Chondrocyte (in vitro differentiated cells): ENCODE measurements around the gene RABEP2. TPM values are rescaled to one million over a fixed set of nuclear protein-coding genes. Genes with fewer than 3 reads are reported as not detected.

Source experiments
- DNase-seq: peaks from one replicate; pipeline ENCODE4 v3.0.0; 2021; ENCODE audit warnings: mixed read lengths, low spot score
- H3K27ac Mint-ChIP-seq: one replicate; pipeline ENCODE4 v1.8.0; 2021; ENCODE audit warnings: mild to moderate bottlenecking, moderate library complexity, mixed read lengths; ENCODE audit not compliant: unreplicated experiment
- H3K27me3 Mint-ChIP-seq: 2 replicates; pipeline ENCODE4 v1.8.0; 2021; ENCODE audit warnings: low read depth, mixed read lengths
- H3K36me3 Mint-ChIP-seq: 2 replicates; pipeline ENCODE4 v1.8.0; 2021; ENCODE audit warnings: low read depth, mixed read lengths
- H3K4me1 Mint-ChIP-seq: 2 replicates; pipeline ENCODE4 v1.8.0; 2021; ENCODE audit warnings: low read depth, mild to moderate bottlenecking, mixed read lengths
- H3K4me3 Mint-ChIP-seq: one replicate; pipeline ENCODE4 v1.8.0; 2021; ENCODE audit warnings: mild to moderate bottlenecking, moderate library complexity, mixed read lengths; ENCODE audit not compliant: unreplicated experiment
- H3K9me3 Mint-ChIP-seq: 2 replicates; pipeline ENCODE4 v1.8.0; 2021; ENCODE audit warnings: low read depth, mixed read lengths
- total RNA-seq: library from RNA; stranded (reverse); gene quantifications from 3 replicates; pipeline ENCODE4 v1.2.1, GENCODE V29; 2021
- TF ChIP-seq, protein P1 (sequence below): fragments of 200-600 bp; sonication (generic); IDR thresholded peaks from 2 replicates; pipeline ENCODE4 v1.5.0; 2021; ENCODE audit warnings: antibody characterized with exemption, mild to moderate bottlenecking, moderate library complexity

The RABEP2 gene
- total RNA-seq, 1 donor from 2014 or later: 24.6 TPM

GRCh38 chr16:28937222-28937876 lies 12.3 kb upstream of the RABEP2 start:
- Mint-ChIP-seq H3K36me3 (peaks cover 2% of the 10 kb centered on the region), H3K27me3 (peaks cover 8% of the 10 kb centered on the region), H3K4me3 (no peak overlapping the region), H3K9me3 (no peaks in the 10 kb centered on the region), H3K4me1 (no peaks in the 10 kb centered on the region), H3K27ac (no peak overlapping the region)
- TF ChIP-seq, protein P1, sequence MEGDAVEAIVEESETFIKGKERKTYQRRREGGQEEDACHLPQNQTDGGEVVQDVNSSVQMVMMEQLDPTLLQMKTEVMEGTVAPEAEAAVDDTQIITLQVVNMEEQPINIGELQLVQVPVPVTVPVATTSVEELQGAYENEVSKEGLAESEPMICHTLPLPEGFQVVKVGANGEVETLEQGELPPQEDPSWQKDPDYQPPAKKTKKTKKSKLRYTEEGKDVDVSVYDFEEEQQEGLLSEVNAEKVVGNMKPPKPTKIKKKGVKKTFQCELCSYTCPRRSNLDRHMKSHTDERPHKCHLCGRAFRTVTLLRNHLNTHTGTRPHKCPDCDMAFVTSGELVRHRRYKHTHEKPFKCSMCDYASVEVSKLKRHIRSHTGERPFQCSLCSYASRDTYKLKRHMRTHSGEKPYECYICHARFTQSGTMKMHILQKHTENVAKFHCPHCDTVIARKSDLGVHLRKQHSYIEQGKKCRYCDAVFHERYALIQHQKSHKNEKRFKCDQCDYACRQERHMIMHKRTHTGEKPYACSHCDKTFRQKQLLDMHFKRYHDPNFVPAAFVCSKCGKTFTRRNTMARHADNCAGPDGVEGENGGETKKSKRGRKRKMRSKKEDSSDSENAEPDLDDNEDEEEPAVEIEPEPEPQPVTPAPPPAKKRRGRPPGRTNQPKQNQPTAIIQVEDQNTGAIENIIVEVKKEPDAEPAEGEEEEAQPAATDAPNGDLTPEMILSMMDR: no peak
- DNase-seq: no peak

DNA sequence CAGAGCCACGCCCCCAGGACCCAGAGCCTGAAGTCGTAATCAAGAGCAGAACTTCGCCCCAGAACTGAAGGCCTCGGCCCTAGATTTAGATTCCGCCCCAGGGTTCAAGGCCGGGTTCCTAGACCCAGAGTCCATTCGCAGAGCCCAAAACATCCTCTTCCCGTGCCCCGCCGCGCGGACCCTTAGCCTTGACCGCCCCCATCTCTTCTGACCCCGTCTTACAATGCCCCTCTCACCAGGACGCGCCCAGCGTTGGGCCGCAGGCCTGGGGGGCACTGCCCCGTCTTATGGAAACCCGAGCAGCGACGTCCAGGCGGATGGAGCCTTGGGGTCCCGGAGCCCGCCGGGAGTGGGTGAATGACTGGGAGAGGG lies 11.7 kb upstream of the RABEP2 start:
- peaks cover 8% of the 10 kb centered on the region for H3K27me3 Mint-ChIP-seq
- H3K27ac Mint-ChIP-seq: no peak overlapping the region
- H3K9me3 Mint-ChIP-seq: no peaks in the 10 kb centered on the region
- H3K4me3 Mint-ChIP-seq: no peak overlapping the region
- H3K4me1 Mint-ChIP-seq: no peaks in the 10 kb centered on the region
- no peak for DNase-seq
- TF ChIP-seq, protein P1: no peak
- H3K36me3 Mint-ChIP-seq: peaks cover 2% of the 10 kb centered on the region

DNA sequence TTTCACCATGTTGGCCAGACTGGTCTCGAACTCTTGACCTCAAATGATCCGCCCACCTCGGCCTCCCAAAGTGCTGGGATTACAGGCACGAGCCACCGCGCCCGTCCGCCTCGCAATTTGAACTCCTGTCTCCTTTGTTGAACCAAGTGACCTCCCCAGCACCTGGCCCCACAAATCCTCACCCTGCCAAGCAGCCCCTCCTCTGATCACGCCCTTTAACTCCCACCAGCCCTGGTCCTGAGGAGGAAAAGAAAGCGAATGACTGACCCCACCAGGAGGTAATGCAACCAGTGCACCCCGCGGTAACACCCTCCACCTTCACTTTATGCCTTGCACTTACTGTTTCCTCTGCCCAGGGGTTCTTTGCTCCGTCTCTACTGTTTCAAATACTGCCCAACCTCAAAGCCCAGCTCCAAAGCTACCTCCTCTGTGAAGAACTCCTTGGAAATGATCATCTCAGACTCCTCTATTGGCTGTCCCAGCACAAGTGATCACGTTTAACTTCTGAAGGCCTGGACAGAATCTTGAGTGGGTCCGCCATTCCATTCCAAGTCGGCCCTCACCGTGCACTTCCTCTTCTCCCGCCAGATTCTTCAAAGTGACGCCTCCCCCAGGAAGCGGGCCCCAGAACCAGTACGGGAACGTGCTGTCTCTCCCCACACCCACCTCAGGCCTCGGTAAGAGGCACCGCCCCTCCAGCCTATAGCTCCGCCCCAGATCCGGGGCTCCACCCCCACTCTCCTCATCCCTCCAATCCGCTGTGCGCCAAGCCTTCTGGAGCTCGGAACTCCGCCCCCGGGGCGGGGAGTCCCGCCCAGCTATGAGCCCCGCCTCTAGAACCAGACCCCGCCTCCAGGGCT lies 11.1 kb upstream of the RABEP2 start:
- TF ChIP-seq, protein P1: no peak
- Mint-ChIP-seq H3K4me1 (no peaks in the 10 kb centered on the region), H3K27me3 (peaks cover 8% of the 10 kb centered on the region), H3K27ac (no peak overlapping the region), H3K9me3 (no peaks in the 10 kb centered on the region), H3K4me3 (peak overlapping the region; percentile 11), H3K36me3 (peaks cover 2% of the 10 kb centered on the region)
- no peak for DNase-seq

DNA sequence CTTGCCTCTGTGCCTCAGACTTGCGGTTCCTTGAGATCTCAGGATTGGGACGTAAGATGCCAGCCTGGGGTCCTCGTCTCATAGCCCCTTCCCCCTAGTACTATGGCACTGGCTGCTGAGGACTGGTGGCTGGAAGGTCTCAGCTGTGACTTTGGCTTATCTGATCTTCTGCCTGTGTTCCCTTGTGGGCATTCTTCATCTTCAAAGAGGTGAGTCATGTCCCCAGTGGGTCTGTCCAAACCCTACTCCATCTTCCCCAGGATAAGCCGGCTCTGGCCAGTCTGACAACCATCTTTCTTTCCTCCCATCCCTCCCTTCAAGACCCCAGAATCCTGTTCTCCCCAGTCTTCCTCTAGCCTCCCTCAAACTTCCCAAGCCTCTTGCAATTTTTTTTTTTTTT lies 10.3 kb upstream of the RABEP2 start:
- peaks cover 8% of the 10 kb centered on the region for H3K27me3 Mint-ChIP-seq
- H3K9me3 Mint-ChIP-seq: no peaks in the 10 kb centered on the region
- DNase-seq: no peak
- TF ChIP-seq, protein P1: no peak
- no peak overlapping the region for H3K4me3 Mint-ChIP-seq
- H3K4me1 Mint-ChIP-seq: no peaks in the 10 kb centered on the region
- H3K36me3 Mint-ChIP-seq: peaks cover 2% of the 10 kb centered on the region
- no peak overlapping the region for H3K27ac Mint-ChIP-seq

DNA sequence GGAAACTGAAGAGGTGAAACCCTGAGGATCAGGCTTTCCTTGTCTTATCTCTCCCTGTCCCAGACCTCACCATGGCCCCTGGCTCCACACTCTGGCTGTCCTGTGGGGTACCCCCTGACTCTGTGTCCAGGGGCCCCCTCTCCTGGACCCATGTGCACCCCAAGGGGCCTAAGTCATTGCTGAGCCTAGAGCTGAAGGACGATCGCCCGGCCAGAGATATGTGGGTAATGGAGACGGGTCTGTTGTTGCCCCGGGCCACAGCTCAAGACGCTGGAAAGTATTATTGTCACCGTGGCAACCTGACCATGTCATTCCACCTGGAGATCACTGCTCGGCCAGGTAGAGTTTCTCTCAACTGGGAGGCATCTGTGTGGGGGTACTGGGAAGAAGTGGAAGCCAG lies 8.1 kb upstream of the RABEP2 start:
- DNase-seq: no peak

More for the DNA sequence above, 8.1 kb upstream of the RABEP2 start:
- TF ChIP-seq, protein P1: no peak
- H3K36me3 Mint-ChIP-seq: peaks cover 2% of the 10 kb centered on the region
- no peaks in the 10 kb centered on the region for H3K4me1 Mint-ChIP-seq
- H3K9me3 Mint-ChIP-seq: no peaks in the 10 kb centered on the region
- H3K27ac Mint-ChIP-seq: no peak overlapping the region
- no peak overlapping the region for H3K4me3 Mint-ChIP-seq
- peaks cover 3% of the 10 kb centered on the region for H3K27me3 Mint-ChIP-seq
